Measurements from ENCODE around the gene ESAM. TPM values are rescaled to one million over a fixed set of nuclear protein-coding genes. Genes with fewer than 3 reads are reported as not detected.
A peak's percentile ranks its signal among the peaks of the same experiment; 100 is the strongest.

Gene ESAM
- total RNA-seq, 1 donor from 2014 or later = 0.96 TPM

DNA sequence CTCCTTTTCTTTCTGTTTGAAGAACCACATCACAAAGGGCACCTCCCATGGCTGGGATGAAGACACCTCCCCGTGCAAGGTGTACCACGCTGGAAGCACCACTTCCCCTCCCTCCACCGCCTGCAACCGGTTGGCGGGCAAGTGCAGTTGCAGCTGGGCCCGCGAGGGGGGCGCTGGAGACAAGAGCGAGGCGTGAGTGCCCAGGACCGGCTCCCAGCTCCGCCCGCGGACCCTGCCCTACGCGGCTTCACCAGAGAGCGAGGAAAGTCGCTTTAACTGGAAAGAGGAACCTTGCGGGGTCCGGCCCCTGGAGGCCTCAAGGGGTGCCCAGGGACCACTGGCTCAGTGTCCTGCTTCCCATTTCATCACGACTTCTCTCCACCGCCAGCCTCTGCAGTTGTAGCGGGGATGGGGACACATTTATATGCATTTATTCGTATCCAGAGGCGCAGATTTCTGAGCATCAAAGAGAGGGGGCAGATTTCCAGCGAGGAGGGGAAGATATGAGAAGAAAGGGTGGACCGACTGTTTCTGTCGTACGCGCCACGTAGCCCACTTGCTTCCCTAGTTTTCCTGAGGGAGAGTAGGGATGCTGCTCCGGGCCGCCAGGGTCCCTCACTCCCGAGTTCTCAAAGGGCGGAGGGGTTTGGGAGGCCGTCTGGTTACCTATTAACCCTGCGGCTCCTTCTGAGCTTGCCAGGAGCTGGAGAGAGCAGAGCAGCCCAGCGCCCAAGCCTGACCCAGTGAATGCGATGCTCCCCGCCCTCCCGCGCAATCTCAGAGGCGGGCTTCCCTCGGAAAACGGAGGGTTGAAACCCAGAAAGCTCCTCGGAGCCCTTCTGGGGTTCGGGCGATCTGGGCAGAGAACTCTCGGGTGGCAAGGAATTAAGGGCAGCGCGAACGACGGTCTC is 3.5 kb downstream of the ESAM start:
- TF ChIP-seq, protein P1, sequence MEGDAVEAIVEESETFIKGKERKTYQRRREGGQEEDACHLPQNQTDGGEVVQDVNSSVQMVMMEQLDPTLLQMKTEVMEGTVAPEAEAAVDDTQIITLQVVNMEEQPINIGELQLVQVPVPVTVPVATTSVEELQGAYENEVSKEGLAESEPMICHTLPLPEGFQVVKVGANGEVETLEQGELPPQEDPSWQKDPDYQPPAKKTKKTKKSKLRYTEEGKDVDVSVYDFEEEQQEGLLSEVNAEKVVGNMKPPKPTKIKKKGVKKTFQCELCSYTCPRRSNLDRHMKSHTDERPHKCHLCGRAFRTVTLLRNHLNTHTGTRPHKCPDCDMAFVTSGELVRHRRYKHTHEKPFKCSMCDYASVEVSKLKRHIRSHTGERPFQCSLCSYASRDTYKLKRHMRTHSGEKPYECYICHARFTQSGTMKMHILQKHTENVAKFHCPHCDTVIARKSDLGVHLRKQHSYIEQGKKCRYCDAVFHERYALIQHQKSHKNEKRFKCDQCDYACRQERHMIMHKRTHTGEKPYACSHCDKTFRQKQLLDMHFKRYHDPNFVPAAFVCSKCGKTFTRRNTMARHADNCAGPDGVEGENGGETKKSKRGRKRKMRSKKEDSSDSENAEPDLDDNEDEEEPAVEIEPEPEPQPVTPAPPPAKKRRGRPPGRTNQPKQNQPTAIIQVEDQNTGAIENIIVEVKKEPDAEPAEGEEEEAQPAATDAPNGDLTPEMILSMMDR (conservative IDR thresholded peaks at IDR 0.05) = peak; percentile 78
- DNase-seq (ENCODE audit: low read depth, low spot score) = peak; percentile 75
- Mint-ChIP-seq H3K27me3 (ENCODE audit: low read depth) (peaks cover 80% of the 10 kb centered on the region), H3K27ac (ENCODE audit: unreplicated experiment) (peak overlapping the region; percentile 21), H3K9me3 (no peaks in the 10 kb centered on the region), H3K4me1 (peaks cover 48% of the 10 kb centered on the region), H3K4me3 (peak overlapping the region; percentile 89), H3K36me3 (ENCODE audit: low read depth) (no peaks in the 10 kb centered on the region)

DNA sequence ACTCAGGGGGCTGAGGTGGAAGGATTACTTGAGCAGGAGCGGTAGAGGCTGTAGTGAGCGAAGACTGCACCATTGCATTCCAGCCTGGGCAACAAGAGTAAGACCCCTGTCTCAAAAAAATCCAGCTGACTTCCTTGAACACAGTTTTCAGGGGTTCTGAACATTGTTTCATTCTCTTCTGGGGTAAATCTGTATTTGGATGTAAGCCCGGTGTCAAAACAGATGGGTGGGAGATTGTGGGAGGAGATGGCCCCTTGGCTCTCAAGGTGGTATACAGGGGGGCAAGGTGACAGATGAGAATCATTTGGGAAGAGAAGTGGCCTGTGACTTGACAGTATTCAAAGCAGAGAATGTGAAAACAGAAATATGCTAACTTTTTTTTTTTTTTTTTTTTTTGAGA is 4.8 kb downstream of the ESAM start:
- Mint-ChIP-seq H3K4me3 (peak overlapping the region; percentile 38), H3K36me3 (ENCODE audit: low read depth) (no peaks in the 10 kb centered on the region), H3K4me1 (peaks cover 43% of the 10 kb centered on the region)

DNA sequence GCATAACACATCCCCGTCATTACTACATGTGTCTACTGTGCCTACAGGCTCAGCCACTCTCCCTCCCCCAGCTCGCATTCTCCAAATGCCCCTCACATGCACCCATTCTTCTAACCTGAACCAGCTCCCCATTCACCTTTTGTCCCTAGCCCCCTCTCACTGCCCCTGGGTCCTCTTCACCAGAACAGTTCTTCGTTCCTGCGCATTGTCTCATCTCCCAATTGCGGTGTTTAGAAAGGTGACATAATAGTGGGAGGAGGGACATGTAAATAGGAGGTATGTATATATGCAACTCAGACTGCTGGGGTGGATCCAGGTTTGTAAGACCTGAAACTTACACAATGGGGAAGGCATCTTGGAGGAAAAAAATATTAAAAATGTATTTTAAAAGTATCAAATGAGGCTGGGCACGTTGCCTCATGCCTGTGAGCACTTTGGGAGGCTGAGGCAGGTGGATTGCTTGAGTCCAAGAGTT is 5.3 kb downstream of the ESAM start:
- peaks cover 73% of the 10 kb centered on the region for H3K27me3 Mint-ChIP-seq (ENCODE audit: low read depth)
- H3K4me1 Mint-ChIP-seq = peaks cover 43% of the 10 kb centered on the region

More for the DNA sequence above, 4.8 kb downstream of the ESAM start:
- H3K9me3 Mint-ChIP-seq = no peaks in the 10 kb centered on the region
- H3K27ac Mint-ChIP-seq (ENCODE audit: unreplicated experiment) = no peak overlapping the region
- TF ChIP-seq, protein P1 (conservative IDR thresholded peaks at IDR 0.05) = no peak
- DNase-seq (ENCODE audit: low read depth, low spot score) = no peak
- peaks cover 74% of the 10 kb centered on the region for H3K27me3 Mint-ChIP-seq (ENCODE audit: low read depth)

DNA sequence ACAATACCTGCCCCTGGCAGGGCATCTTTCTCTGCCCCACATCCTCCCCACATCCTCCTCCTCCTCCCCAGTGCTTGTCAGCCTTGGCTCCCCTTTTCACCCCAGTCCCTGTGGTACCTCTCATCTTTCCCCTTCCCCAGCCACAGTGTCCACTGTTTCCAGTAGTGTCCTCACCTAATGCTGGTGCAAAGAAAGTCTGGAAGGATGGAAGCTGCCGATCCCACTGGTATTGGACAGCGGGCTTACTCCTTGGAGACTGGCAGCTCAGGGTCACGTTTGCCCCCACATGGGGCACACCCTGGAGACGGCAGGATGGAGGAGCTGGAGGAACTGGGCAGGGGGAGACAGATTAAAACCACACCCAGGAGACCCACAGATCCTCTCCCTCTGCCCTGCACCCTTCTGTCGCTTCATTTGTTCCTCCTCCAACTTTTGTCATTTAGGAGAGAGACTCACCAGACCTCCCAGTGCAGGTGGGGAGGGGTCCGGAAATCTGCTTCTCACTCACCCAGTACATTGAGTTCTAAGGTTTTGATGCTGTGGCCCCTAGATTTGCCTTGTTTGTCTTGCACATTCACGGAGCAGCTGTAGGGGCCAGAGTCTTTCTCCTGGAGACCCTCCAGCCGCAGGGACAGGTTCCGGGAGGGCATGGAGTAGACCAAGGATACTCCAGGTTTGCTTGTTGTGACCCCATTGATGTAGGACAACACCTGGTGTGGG is 5.9 kb downstream of the ESAM start:
- no peak for DNase-seq (ENCODE audit: low read depth, low spot score)
- Mint-ChIP-seq H3K9me3 (no peaks in the 10 kb centered on the region), H3K4me1 (peaks cover 37% of the 10 kb centered on the region), H3K27me3 (ENCODE audit: low read depth) (peaks cover 67% of the 10 kb centered on the region), H3K4me3 (no peak overlapping the region), H3K36me3 (ENCODE audit: low read depth) (no peaks in the 10 kb centered on the region), H3K27ac (ENCODE audit: unreplicated experiment) (no peak overlapping the region)
- TF ChIP-seq, protein P1 (conservative IDR thresholded peaks at IDR 0.05) = no peak

More for the DNA sequence above, 5.3 kb downstream of the ESAM start:
- peak overlapping the region; percentile 29 for H3K4me3 Mint-ChIP-seq
- TF ChIP-seq, protein P1 (conservative IDR thresholded peaks at IDR 0.05) = no peak
- DNase-seq (ENCODE audit: low read depth, low spot score) = no peak
- H3K9me3 Mint-ChIP-seq = no peaks in the 10 kb centered on the region
- no peaks in the 10 kb centered on the region for H3K36me3 Mint-ChIP-seq (ENCODE audit: low read depth)
- no peak overlapping the region for H3K27ac Mint-ChIP-seq (ENCODE audit: unreplicated experiment)

DNA sequence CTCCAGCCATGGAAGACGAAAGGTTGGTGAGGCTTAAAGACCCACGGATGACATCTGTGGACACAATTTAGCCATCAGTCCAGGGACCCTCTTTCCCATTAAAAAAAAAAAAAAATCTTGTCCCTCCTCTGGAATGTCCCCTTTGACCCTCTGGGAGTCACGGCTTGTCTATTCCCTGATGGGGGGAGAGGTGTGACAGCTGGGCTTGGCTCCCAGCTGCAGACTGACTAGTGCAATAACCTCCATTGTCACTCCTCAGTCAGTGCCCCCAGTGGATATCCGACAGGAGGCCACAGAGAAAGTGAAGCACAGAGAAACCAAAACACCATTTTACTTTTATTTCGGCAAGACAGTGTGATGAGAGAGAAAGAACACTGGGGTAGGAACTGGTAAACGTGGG is 7.4 kb downstream of the ESAM start:
- no peaks in the 10 kb centered on the region for H3K36me3 Mint-ChIP-seq (ENCODE audit: low read depth)
- no peaks in the 10 kb centered on the region for H3K9me3 Mint-ChIP-seq
- peak overlapping the region; percentile 36 for H3K4me3 Mint-ChIP-seq
- H3K4me1 Mint-ChIP-seq = peaks cover 25% of the 10 kb centered on the region
- TF ChIP-seq, protein P1 (conservative IDR thresholded peaks at IDR 0.05) = no peak
- peak overlapping the region; percentile 64 for H3K27ac Mint-ChIP-seq (ENCODE audit: unreplicated experiment)
- peaks cover 63% of the 10 kb centered on the region for H3K27me3 Mint-ChIP-seq (ENCODE audit: low read depth)
- DNase-seq (ENCODE audit: low read depth, low spot score) = no peak

All from neural crest cell (in vitro differentiated cells).